ENCODE results near the gene ZNF526.

GRCh38 chr19:42230571-42230970 is 10.5 kb downstream of the ZNF526 start:
- TF ChIP-seq CTCF (conservative IDR thresholded peaks at IDR 0.05 in 1 of 2, IDR thresholded peaks at IDR 0.05 in 1 of 2; ENCODE audit: extremely low read depth in 1 of 2, insufficient read depth in 1 of 2, low read depth in 1 of 2, low read length in 2 of 2) = no peak
- TF ChIP-seq EZH2 (IDR thresholded peaks at IDR 0.05; ENCODE audit: borderline replicate concordance, low read length) = no peak

Measured in mammary epithelial cell (primary cell).